Measurements from ENCODE around the gene C3orf85. TPM values are rescaled to one million over a fixed set of nuclear protein-coding genes. Genes with fewer than 3 reads are reported as not detected.

Gene C3orf85
- polyA plus RNA-seq, 1 experiment: not detected

DNA sequence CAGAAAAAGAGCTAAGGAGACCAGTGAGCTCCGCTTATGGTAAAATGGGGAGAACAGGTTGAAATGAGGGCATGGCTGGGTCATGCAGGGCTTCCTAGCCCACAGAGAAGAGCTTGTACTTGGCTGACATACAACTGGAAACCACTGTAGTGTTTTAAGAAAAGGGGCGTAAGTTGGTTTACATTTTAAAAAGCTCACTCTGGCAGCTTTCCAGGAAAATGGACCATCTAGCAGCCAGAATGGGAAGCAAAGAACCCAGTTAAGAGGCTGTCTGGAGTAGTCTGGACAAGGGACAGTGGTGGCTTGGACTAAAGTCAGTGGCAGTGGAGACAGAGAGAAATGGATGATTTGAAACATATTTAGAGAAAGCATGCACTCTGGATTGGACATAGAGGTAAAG is 20.5 kb upstream of the C3orf85 start:
- POLR2A ChIA-PET: no interaction called here
- CTCF ChIA-PET: no interaction called here
- H3K36me3 ChIP-seq (ENCODE audit: control insufficient read depth, insufficient read depth, low read length): no peaks in the 10 kb centered on the region
- TF ChIP-seq, protein P1, sequence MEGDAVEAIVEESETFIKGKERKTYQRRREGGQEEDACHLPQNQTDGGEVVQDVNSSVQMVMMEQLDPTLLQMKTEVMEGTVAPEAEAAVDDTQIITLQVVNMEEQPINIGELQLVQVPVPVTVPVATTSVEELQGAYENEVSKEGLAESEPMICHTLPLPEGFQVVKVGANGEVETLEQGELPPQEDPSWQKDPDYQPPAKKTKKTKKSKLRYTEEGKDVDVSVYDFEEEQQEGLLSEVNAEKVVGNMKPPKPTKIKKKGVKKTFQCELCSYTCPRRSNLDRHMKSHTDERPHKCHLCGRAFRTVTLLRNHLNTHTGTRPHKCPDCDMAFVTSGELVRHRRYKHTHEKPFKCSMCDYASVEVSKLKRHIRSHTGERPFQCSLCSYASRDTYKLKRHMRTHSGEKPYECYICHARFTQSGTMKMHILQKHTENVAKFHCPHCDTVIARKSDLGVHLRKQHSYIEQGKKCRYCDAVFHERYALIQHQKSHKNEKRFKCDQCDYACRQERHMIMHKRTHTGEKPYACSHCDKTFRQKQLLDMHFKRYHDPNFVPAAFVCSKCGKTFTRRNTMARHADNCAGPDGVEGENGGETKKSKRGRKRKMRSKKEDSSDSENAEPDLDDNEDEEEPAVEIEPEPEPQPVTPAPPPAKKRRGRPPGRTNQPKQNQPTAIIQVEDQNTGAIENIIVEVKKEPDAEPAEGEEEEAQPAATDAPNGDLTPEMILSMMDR (IDR thresholded peaks at IDR 0.05; ENCODE audit: insufficient read depth, low read depth, low read length): no peak
- no peaks in the 10 kb centered on the region for H3K27me3 ChIP-seq (ENCODE audit: control insufficient read depth, insufficient read depth, low read length)
- no peak for DNase-seq (ENCODE audit: low read depth)
- no peak overlapping the region for H3K4me3 ChIP-seq (ENCODE audit: low read depth, low read length)

DNA sequence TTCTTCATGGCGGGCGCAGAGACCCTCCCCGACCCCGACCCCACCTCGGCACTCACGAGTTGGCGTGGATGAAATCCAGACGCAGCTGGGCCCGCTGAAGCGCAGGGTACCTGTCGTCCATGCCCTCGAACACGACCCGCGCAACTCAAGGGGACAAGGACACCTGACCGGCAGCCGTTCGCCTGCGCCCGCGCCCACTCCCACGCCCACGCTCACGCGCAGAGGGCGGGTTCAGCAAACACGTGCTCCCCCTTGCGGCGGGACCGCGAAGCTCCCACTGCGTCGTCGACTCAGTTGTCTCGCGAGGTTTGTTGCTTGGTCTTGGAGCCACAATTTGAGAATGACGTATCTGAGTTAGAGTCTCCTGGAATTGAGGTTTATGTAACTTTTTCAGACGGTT is 18.6 kb upstream of the C3orf85 start, which contains the start of gene MORC1:
TSS of gene MORC1 (minus strand) at position 196 of the 400 bp plus-strand sequence. CDS start at position 121, 75 bp downstream.
- ChIA-PET POLR2A (no interaction called here), CTCF (no interaction called here)
- TF ChIP-seq, protein P1 (IDR thresholded peaks at IDR 0.05; ENCODE audit: insufficient read depth, low read depth, low read length): no peak

DNA sequence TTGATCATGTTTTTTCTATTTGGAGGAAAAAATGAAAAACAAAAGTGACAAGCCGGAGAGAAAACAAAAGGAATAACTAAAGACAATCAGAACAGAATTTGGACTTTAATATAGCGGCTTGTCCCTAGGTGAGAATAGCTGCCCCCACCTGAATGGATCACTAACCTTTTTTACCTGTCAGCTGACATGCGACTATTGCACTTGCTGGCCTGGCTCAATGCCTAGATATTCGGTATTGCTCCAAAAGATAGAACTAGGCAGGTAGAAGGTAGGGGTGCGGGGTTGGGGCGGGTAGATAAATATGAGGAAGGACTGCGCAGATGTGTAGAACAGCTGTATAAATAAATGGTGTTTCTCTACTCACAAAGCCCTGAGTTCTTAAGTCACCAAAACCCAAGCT is 17.9 kb upstream of the C3orf85 start:
- no peaks in the 10 kb centered on the region for H3K36me3 ChIP-seq (ENCODE audit: control insufficient read depth, insufficient read depth, low read length)
- POLR2A ChIA-PET: no interaction called here
- no peak for DNase-seq (ENCODE audit: low read depth)
- no peaks in the 10 kb centered on the region for H3K27me3 ChIP-seq (ENCODE audit: control insufficient read depth, insufficient read depth, low read length)
- CTCF ChIA-PET: no interaction called here
- TF ChIP-seq, protein P1 (IDR thresholded peaks at IDR 0.05; ENCODE audit: insufficient read depth, low read depth, low read length): no peak
- no peak overlapping the region for H3K4me3 ChIP-seq (ENCODE audit: low read depth, low read length)

More for the DNA sequence above, 18.6 kb upstream of the C3orf85 start, which contains the start of gene MORC1:
- Histone ChIP-seq H3K4me3 (ENCODE audit: low read depth, low read length) (no peak within 1 kb of the TSS), H3K27me3 (ENCODE audit: control insufficient read depth, insufficient read depth, low read length) (no peaks in the 10 kb centered on the region), H3K36me3 (ENCODE audit: control insufficient read depth, insufficient read depth, low read length) (no peaks in the 10 kb centered on the region)
- DNase-seq (ENCODE audit: low read depth): no peak

DNA sequence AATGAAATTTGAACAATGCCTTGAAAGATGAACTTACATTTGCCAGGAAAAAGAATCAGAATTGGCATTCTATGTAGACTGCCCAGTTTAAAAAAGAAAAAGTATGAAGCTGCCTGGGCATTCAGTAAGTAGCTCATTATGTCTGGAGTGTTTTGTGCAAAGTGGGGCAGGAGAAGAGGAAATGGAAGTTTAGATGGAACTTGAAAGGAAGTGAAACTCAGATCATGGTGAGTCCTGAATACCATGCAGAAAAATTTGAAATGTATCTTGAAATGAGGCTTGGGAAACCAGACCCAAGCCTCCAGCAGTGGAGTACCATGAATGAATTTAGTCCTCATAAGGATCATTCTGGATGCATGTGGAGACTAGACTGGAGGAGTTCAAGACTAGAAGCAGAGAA is 13.8 kb upstream of the C3orf85 start:
- DNase-seq (ENCODE audit: low read depth): no peak
- POLR2A ChIA-PET: no interaction called here
- Histone ChIP-seq H3K27me3 (ENCODE audit: control insufficient read depth, insufficient read depth, low read length) (no peaks in the 10 kb centered on the region), H3K4me3 (ENCODE audit: low read depth, low read length) (no peak overlapping the region), H3K36me3 (ENCODE audit: control insufficient read depth, insufficient read depth, low read length) (no peaks in the 10 kb centered on the region)
- TF ChIP-seq, protein P1 (IDR thresholded peaks at IDR 0.05; ENCODE audit: insufficient read depth, low read depth, low read length): no peak
- CTCF ChIA-PET: no interaction called here

DNA sequence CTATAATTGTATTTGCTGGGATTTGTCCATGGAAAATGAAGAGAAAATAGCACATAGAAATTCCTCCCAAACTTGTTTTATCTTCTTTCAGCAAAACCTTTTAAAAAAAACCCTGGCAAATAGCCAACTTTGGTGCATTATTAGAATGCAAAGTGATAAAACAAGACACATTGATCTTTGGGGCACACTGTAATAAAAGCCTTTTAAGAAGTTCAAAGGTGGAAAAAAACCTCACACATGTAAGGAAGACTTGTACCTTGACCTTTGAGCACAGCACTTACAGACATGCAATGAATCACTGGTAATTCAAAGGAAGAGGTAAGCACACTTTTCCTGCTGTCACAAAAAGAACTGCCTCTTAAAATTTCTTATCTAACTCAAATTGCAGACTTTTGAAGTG is 10.6 kb upstream of the C3orf85 start:
- DNase-seq (ENCODE audit: low read depth): no peak
- ChIA-PET POLR2A (no interaction called here), CTCF (interaction anchor here (0.6 kb wide), 1 partner anchor 33 kb away, joined by 4 read pairs; no protein-coding TSS in a partner anchor)
- Histone ChIP-seq H3K4me3 (ENCODE audit: low read depth, low read length) (no peak overlapping the region), H3K36me3 (ENCODE audit: control insufficient read depth, insufficient read depth, low read length) (no peaks in the 10 kb centered on the region), H3K27me3 (ENCODE audit: control insufficient read depth, insufficient read depth, low read length) (no peaks in the 10 kb centered on the region)
- TF ChIP-seq, protein P1 (IDR thresholded peaks at IDR 0.05; ENCODE audit: insufficient read depth, low read depth, low read length): no peak
